GM10266 (cell line): ENCODE results near the gene SCYGR8.

Experiments used
- DNase-seq: peaks from one replicate; pipeline ENCODE4 v3.0.0; 2012; ENCODE audit errors: extremely low spot score
- CTCF ChIP-seq: IDR thresholded peaks from 2 replicates; pipeline ENCODE4 v1.5.1; 2012; ENCODE audit warnings: mild to moderate bottlenecking, low read depth; ENCODE audit not compliant: control insufficient read depth, insufficient read depth; ENCODE audit errors: missing control alignments

The SCYGR8 gene

GRCh38 chr2:227774895-227775842 is 29.5 kb downstream of the SCYGR8 start:
- DNase-seq, result no peak
- no peak for TF ChIP-seq CTCF

DNA sequence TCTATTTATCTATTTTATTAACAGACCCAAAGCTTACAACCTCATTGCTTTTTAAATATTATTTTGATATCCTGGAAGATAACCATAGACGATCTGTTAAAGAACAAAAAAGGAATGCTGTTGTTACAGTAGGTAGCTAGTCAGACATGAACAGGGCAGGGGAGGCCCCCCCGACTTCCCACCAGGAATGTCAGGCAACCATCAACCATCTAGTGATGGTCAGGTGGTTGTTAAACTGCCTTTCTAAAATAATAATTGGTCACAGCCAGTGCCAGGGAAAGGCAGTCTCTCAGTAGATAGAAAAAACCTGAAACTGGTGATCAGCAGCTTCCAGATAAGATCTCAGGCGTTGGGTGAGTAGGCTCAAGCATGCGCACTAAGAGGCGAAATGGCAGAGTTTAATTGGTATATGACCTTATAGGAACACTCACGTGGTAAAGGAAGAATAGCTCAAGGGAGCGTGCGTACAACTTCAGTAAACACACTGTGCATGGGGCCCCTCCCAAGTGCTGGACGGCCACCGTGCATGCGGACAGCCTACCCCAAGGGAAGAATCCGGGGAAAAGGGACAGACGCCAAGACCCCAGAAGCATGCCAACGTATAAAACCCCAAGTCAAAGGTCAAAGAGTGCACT is 35.4 kb downstream of the SCYGR8 start:
- TF ChIP-seq CTCF, result no peak
- DNase-seq, result no peak

DNA sequence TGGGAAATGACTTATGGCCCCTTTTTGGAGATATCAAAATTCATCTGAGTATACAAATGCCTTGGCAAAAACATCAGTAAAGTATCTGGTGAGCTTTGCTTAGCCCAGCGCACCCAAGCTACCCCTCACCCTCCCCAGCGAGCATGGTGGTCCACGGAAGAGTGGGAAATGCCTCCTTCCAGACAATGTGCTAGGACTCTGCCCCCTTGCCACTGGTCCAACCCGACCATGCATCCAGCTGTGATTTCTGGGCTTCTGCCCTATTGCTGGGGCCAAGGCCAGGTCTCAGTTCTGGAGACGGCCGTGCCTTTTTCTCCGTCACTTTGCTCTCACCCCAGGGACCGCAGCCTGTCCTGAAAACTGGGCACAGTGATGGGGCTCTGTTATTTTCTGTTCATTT is 36.1 kb downstream of the SCYGR8 start:
- no peak for TF ChIP-seq CTCF
- no peak for DNase-seq

DNA sequence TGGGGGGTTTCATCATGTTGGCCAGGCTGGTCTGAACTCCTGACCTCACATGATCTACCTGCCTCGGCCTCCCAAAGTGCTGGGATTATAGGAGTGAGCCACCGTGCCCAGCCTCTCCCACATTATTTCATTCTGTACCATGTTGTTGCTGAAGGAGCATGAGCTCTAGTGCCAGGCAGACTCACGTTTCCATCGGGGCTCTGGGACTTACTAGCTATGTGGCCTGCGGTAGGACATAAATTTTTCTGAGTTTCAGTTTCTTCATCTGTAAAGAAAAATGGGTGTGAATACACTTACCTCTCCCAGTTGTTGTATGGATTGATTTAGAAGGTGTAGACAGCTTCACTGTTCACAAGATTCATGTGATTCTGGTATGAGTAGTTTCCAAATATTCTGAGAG is 37.1 kb downstream of the SCYGR8 start:
- no peak for DNase-seq
- TF ChIP-seq CTCF, result no peak

DNA sequence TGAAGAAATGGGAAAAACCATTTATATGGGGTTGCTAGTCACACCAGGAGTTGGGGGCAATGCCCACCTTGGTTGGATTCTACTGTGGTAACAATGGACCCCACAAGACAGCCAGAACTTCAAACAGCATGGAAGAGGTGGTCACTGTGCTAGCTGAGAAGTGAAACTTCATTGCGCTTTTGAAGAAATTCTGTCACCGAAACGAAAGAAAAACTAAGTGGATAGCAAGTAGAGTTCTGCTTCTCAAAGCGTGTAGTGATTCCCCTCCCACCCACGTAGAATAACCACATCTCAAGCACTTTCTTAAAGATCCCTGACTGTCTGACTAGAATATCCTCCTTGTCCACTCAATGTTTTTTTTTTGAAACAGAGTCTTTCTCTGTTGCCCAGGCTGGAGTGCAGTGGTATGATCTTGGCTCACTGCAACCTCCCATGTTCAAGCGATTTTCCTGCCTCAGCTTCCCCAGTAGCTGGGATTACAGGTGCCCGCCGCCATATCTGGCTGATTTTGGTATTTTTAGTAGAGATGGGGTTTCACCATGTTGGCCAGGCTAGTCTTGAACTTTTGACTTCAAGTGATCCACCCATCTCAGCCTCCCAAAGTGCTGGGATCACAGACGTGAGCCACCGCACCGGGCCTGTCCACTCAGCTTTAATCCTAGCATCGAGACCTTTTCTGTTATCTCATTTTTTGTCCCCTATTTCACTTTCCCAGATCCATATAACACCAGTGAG is 37.9 kb downstream of the SCYGR8 start:
- TF ChIP-seq CTCF, result no peak
- DNase-seq, result peak; percentile 72

GRCh38 chr2:227785293-227785692 is 39.6 kb downstream of the SCYGR8 start:
- DNase-seq, result no peak
- TF ChIP-seq CTCF, result no peak
